Upper lobe of left lung (tissue), 6 donors: ENCODE data around the gene FMNL2. TPM values are rescaled to one million over a fixed set of nuclear protein-coding genes. Genes with fewer than 3 reads are reported as not detected.
A peak's percentile ranks its signal among the peaks of the same experiment; 100 is the strongest.

Experiments used
- ATAC-seq, 2 donors: fragments of 200-7000 bp; cut with Tn5 transposase; one replicate each; pipeline ENCODE4 v1.9.1; 2022; ENCODE audit warnings: mild to moderate bottlenecking in 2 of 2, moderate library complexity in 2 of 2; ENCODE audit not compliant: low FRiP score in 2 of 2
- DNase-seq, 2 donors: peaks; one replicate each; pipeline ENCODE4 v3.0.0-alpha.2; 2019 to 2020
- H3K27ac ChIP-seq, 4 donors: fragments of 200-600 bp; sonication (generic); one replicate each; pipeline ENCODE4 v1.5.1; 2016 to 2019
- H3K27me3 ChIP-seq, 4 donors: fragments of 200-600 bp; sonication (generic); one replicate each; pipeline ENCODE4 v1.5.1; 2017 to 2019
- H3K36me3 ChIP-seq, 4 donors: fragments of 200-600 bp; sonication (generic); one replicate each; pipeline ENCODE4 v1.5.1; 2016 to 2019
- H3K4me1 ChIP-seq, 4 donors: fragments of 200-600 bp; sonication (generic); one replicate each; pipeline ENCODE4 v1.5.1; 2018 to 2019
- H3K4me3 ChIP-seq, 4 donors: fragments of 200-600 bp; sonication (generic); one replicate each; pipeline ENCODE4 v1.5.1; 2017 to 2019; ENCODE audit warnings: mild to moderate bottlenecking in 2 of 4, moderate library complexity in 1 of 4
- H3K9me3 ChIP-seq, 4 donors: fragments of 200-600 bp; sonication (generic); one replicate each; pipeline ENCODE4 v1.5.1; 2018 to 2019
- EP300 ChIP-seq, 4 donors: sonication (generic); formaldehyde crosslinking; IDR thresholded peaks; one replicate each; pipeline ENCODE4 v1.5.1; 2017; ENCODE audit warnings: antibody characterized with exemption in 4 of 4, control low read depth in 2 of 4
- POLR2A ChIP-seq, 4 donors: fragments of 450-650 bp; IDR thresholded peaks; one replicate each; pipeline ENCODE4 v1.5.1; 2016 to 2017; ENCODE audit warnings: antibody characterized with exemption in 4 of 4, mild to moderate bottlenecking in 2 of 4
- POLR2AphosphoS5 ChIP-seq, 2 donors: sonication (generic); formaldehyde crosslinking; IDR thresholded peaks; one replicate each; pipeline ENCODE4 v1.5.1; 2017; ENCODE audit warnings: antibody characterized with exemption in 2 of 2
- WGBS, 2 donors: methylation state at CpG; one replicate each; pipeline ENCODE4 v1.1.5; 2017 to 2018; 5-methylcytosine and 5-hydroxymethylcytosine counted together
- total RNA-seq, 6 donors: library from RNA; depleted of rRNA in 4 of 6; stranded (reverse); fragments of >200 nt in 4 of 6; gene quantifications; one replicate each; pipeline versions ENCODE4 v1.1.0 to v1.2.1, GENCODE V29; 2016 to 2021
- TF ChIP-seq, protein P1 (sequence below), 6 experiments: fragments of 450-650 bp in 4 of 6; fragments of 200-600 bp in 2 of 6; sonication (generic) in 2 of 6; IDR thresholded peaks; one replicate each; pipeline ENCODE4 v1.5.1; 2016 to 2019; ENCODE audit warnings: antibody characterized with exemption in 6 of 6
- donor health status: DM: no; HTN: no; CAD: no; lungs with moderate emphysema.
- donor health status: DM: no; HTN: yes; CAD: no; lungs with severe emphysema.

FMNL2 gene
- total RNA-seq, 6 donors from 2014 or later = 49.9 to 160 (median 66.9) TPM

DNA sequence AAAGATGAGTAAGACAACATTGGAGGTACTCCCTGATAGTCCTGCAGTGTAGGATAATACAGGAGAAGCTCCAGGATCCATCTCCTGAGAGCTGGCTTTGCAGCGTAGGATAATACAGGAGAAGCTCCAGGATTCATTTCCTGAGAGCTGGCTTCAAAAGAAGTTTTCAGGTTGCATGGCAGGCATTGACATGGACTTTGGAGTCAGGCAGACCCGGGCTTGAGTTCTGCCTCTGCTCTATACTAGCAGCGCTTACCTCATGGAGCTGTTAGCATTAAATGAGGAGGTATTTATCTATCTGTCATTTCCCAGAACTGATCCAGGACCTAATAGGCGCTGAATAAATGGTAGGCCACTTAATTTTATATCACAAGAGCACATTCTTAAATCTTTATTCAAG lies 97.8 kb downstream of the FMNL2 start:
- Histone ChIP-seq H3K27me3 (no peaks in the 10 kb centered on the region), H3K4me1 (peaks cover 21 to 36% (median 22%) of the 10 kb centered on the region in 4 donors), H3K27ac (peak overlapping the region; percentile 33 to 78 (median 46)), H3K4me3 (no peak overlapping the region), H3K9me3 (no peaks in the 10 kb centered on the region), H3K36me3 (no peaks in the 10 kb centered on the region)
- ATAC-seq = peak in 1 of 2 donors; percentile 16
- no peak for TF ChIP-seq POLR2AphosphoS5 (IDR thresholded peaks at IDR 0.05)
- TF ChIP-seq, protein P1, sequence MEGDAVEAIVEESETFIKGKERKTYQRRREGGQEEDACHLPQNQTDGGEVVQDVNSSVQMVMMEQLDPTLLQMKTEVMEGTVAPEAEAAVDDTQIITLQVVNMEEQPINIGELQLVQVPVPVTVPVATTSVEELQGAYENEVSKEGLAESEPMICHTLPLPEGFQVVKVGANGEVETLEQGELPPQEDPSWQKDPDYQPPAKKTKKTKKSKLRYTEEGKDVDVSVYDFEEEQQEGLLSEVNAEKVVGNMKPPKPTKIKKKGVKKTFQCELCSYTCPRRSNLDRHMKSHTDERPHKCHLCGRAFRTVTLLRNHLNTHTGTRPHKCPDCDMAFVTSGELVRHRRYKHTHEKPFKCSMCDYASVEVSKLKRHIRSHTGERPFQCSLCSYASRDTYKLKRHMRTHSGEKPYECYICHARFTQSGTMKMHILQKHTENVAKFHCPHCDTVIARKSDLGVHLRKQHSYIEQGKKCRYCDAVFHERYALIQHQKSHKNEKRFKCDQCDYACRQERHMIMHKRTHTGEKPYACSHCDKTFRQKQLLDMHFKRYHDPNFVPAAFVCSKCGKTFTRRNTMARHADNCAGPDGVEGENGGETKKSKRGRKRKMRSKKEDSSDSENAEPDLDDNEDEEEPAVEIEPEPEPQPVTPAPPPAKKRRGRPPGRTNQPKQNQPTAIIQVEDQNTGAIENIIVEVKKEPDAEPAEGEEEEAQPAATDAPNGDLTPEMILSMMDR (IDR thresholded peaks at IDR 0.05) = no peak
- TF ChIP-seq EP300 (IDR thresholded peaks at IDR 0.05) = no peak
- no peak for TF ChIP-seq POLR2A (IDR thresholded peaks at IDR 0.05)
- DNase-seq = no peak
- WGBS, 2 donors = 83 to 90% methylated on average over 4 of the region's 4 CpGs

DNA sequence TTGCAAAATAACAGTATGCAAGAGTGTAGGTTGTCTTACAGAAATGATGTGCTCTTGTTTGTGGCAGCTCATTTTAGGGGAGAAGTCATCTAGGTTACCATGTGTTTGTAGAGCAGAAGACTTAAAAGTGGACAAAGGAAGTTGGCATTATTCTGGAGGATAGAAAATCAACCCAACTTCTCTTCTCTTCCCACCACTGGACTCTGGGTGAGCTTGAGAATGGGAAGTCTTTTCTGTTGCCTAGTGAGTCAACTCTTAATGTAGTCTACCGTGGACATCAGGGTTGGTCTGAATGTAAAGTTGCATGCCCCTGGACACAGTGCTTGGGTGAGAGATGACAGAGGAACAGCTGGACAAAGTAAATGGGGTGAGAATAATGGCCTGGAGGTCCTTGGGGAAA lies 98.3 kb downstream of the FMNL2 start:
- ATAC-seq (peak in 1 of 2 donors; percentile 42), DNase-seq (no peak)

GRCh38 chr2:152433791-152434190 lies 98.8 kb downstream of the FMNL2 start:
- no peak for ATAC-seq
- Histone ChIP-seq H3K9me3 (no peaks in the 10 kb centered on the region), H3K4me3 (no peak overlapping the region), H3K27me3 (no peaks in the 10 kb centered on the region), H3K36me3 (no peaks in the 10 kb centered on the region), H3K4me1 (peaks cover 16 to 34% (median 22%) of the 10 kb centered on the region in 4 donors), H3K27ac (peak overlapping the region in 3 of 4 donors; percentile 33 to 78 (median 59))
- TF ChIP-seq EP300 (IDR thresholded peaks at IDR 0.05) (no peak), POLR2A (IDR thresholded peaks at IDR 0.05) (no peak), POLR2AphosphoS5 (IDR thresholded peaks at IDR 0.05) (no peak)
- TF ChIP-seq, protein P1 (IDR thresholded peaks at IDR 0.05) = no peak
- 70 to 78% methylated on average over 2 of the region's 2 CpGs for WGBS, 2 donors
- DNase-seq = no peak

More for the DNA sequence above, 98.3 kb downstream of the FMNL2 start:
- peak in 1 of 4 donors; percentile 20 for TF ChIP-seq POLR2A (IDR thresholded peaks at IDR 0.05)
- TF ChIP-seq EP300 (IDR thresholded peaks at IDR 0.05) = no peak
- Histone ChIP-seq H3K27ac (peak overlapping the region in 3 of 4 donors; percentile 33 to 78 (median 59)), H3K4me1 (peaks cover 18 to 33% (median 22%) of the 10 kb centered on the region in 4 donors), H3K36me3 (no peaks in the 10 kb centered on the region), H3K9me3 (no peaks in the 10 kb centered on the region), H3K27me3 (no peaks in the 10 kb centered on the region), H3K4me3 (no peak overlapping the region)
- WGBS, 2 donors = 71 to 88% methylated on average over 1 of the region's 1 CpG

GRCh38 chr2:152434395-152435182 lies 99.6 kb downstream of the FMNL2 start:
- Histone ChIP-seq H3K4me1 (peaks cover 16 to 34% (median 22%) of the 10 kb centered on the region in 4 donors), H3K27me3 (no peaks in the 10 kb centered on the region), H3K27ac (peak overlapping the region in 1 of 4 donors; percentile 78), H3K36me3 (no peaks in the 10 kb centered on the region), H3K9me3 (no peaks in the 10 kb centered on the region), H3K4me3 (no peak overlapping the region)
- TF ChIP-seq POLR2AphosphoS5 (IDR thresholded peaks at IDR 0.05) (no peak), POLR2A (IDR thresholded peaks at IDR 0.05) (no peak), EP300 (IDR thresholded peaks at IDR 0.05) (no peak)
- TF ChIP-seq, protein P1 (IDR thresholded peaks at IDR 0.05) = no peak
- no peak for ATAC-seq
- WGBS, 2 donors = 89 to 90% methylated on average over 1 of the region's 1 CpG
- DNase-seq = no peak

DNA sequence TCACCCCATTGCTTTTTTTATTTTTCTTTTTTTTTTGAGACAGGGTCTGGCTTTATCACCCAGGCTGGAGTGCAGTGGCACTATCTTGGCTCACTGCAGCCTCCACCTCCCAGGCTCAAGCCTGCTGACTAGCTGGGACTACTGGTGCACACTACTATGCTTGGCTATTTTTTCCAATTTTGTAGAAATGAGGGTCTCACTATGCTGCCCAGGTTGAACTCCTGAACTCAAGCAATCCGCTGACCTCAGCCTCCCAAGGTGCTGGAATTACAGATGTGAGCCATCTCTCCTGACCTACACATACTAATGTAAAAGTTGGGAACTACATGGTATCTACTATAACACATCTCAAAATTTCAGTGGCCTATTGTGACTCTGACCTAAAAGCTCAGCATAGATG lies 101.2 kb downstream of the FMNL2 start:
- no peaks in the 10 kb centered on the region for H3K36me3 ChIP-seq
- no peak for DNase-seq
- no peaks in the 10 kb centered on the region for H3K9me3 ChIP-seq
- 100% methylated on average over 1 of the region's 1 CpG for WGBS, 2 donors
- no peak overlapping the region for H3K27ac ChIP-seq
- no peaks in the 10 kb centered on the region for H3K27me3 ChIP-seq
- TF ChIP-seq, protein P1 (IDR thresholded peaks at IDR 0.05) = no peak
- TF ChIP-seq POLR2A (IDR thresholded peaks at IDR 0.05) (no peak), POLR2AphosphoS5 (IDR thresholded peaks at IDR 0.05) (no peak)
- no peak overlapping the region for H3K4me3 ChIP-seq
- peaks cover 16 to 37% (median 25%) of the 10 kb centered on the region in 4 donors for H3K4me1 ChIP-seq
- no peak for ATAC-seq
